ENCODE results near the gene ACOT7.
"Not testable (repeated sequence)": the region's sequence is repeated elsewhere in the genome, so short reads cannot be mapped to it uniquely, and the experiment has no call there.

Gene ACOT7, protein sequence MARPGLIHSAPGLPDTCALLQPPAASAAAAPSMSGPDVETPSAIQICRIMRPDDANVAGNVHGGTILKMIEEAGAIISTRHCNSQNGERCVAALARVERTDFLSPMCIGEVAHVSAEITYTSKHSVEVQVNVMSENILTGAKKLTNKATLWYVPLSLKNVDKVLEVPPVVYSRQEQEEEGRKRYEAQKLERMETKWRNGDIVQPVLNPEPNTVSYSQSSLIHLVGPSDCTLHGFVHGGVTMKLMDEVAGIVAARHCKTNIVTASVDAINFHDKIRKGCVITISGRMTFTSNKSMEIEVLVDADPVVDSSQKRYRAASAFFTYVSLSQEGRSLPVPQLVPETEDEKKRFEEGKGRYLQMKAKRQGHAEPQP

DNA sequence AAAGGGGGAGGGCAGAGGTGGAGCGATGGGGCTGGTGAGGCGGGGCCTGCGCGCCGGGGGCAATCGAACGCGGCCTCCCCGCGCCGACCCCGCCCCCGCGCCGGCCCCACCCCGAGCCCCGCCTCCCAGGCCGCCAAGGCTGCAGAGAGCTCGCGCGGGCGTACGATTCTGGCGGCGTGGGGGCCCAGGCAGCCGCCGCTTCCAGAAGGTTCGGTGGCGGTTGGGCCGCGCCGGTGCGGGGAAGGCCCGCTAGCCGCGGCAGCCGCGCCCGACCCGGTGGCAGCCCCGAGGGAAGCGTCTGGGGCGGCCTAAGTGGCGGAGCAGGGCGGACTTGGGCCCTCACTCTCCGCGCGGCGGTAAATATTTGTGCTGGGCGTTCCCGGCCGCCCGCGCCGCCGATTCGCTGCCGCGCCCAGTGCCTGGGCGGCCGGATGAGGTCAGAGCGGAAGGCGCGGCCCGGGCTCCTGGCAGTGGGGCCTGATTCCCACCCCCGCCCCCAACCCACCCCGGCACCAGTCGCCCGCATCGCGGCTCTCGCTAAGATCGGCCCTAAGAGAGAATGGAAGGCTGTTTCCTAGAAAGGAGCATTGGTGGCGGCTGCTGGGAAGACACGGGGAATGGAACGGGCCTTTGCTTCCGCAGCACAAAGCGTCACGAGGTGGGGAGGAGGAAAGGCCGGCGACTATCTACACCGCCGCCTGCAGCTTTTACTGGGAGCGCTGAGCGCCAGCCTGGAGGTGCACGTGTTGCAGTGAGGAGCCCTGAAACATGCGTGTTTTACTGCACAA, at the start of gene ACOT7:
Gene ACOT7 (minus strand): TSS at position 368 of the 788 bp plus-strand sequence. CDS start 368 bp downstream, outside the sequence.
- peak; percentile 88 for DNase-seq (ENCODE audit: low spot score)

DNA sequence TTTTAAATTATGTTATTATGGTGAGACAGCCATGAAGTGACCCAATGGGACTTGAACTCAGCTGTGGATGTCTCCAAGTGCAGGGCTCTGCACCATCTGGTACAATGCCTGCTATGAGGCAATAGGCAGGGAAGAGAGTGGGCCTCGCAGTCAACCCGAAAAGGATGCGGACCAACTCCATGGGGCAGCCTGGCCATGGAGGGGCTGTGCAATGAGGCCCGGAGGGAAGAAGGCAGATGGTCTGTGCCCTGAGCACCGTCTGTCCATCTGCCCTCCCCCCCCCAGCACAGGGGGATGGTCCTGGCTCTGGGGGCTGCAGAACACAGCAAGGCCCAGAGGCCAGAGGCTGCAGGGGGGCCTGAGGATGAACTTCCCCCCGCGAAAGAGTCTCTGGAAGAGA, 48.0 kb upstream of the ACOT7 start:
- no peak for DNase-seq (ENCODE audit: low spot score)

- peak; percentile 71 for DNase-seq (ENCODE audit: low spot score)
These were observed 46.9 kb upstream of the ACOT7 start for GRCh38 chr1:6440198-6441126.

DNA sequence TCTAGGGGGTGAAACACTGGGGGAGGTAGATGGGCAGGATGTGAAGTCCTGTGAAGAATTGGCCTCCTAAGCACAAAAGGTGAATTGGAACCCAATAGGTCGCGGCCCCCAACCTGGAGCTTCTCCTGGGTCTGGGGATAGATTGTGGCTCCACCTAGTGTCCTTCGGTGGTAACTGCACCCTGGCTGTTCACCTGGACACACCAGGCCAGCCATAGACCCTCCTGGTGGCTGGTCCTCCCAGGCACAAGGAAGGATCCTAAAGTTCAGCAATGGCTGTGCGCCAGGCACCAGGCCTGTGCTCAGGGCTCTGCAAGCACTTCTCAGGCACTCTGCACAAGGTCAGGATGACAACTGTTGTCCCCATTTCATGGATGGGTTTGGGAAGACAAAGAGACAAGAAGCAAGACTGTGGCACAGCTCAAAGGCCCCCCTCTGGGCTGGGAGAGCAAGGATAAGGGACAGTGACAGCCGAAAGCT, 44.5 kb upstream of the ACOT7 start:
- DNase-seq (ENCODE audit: low spot score), result peak; percentile 91

DNA sequence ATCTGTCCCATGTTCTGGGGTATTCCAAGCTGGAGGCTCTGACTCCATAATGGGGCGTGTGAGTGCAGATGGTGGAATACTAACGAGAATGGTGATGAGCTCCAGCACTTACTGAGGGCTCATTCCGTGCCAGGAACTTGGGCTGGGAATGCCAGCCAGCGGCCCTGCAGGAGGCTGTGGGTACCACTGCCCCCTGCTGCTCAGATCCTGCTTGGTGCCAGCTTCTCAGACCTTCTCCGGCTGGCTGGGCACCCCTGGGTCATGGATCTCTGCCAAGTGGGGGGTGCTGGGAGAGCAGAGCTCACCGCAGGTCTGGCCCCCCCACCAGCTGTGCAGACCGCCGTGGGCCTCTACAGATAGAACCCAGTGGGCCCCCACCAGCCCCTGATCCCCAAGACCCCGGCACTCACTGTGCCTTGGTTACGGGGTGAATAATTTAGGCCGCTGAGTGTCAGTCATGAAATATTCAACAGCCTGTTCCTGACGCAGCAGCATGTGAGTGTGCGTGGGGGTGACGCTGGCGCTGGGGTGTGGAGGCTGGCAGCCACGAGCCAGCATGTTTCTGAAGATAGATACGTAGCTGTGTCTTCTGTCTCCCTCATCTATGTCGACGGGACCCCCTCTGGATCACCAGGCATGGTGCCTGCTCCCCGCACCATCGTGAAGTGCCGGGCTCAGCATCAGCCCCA, 43.6 kb upstream of the ACOT7 start:
- DNase-seq (ENCODE audit: low spot score), result not testable (repeated sequence)

DNA sequence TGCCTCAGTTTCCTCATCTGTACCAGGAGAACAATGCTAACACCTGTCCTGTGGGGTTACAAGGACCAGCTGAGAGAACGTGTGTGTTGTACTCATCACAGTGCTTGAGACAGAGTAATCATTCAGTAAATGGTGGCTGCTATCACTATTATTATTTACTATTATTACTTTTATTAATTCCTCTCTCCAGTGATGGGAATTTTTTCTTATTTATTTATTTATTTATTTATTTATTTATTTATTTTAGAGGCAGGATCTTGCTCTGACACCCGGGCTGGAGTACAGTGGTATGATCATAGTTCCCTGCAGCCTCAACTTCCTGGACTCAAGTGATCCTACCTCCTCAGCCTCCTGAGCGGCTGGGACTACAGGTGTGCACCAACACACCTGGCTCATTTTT, 42.7 kb upstream of the ACOT7 start:
- DNase-seq (ENCODE audit: low spot score), result not testable (repeated sequence)

- DNase-seq (ENCODE audit: low spot score), result no peak
These were observed 42.0 kb upstream of the ACOT7 start for GRCh38 chr1:6435547-6435946.

- DNase-seq (ENCODE audit: low spot score), result no peak
These were observed 41.6 kb upstream of the ACOT7 start for GRCh38 chr1:6435129-6435528.

- DNase-seq (ENCODE audit: low spot score), result no peak
These were observed 40.6 kb upstream of the ACOT7 start for GRCh38 chr1:6434186-6434585.

GRCh38 chr1:6431645-6432579, 38.3 kb upstream of the ACOT7 start:
- not testable (repeated sequence) for DNase-seq (ENCODE audit: low spot score)

DNA sequence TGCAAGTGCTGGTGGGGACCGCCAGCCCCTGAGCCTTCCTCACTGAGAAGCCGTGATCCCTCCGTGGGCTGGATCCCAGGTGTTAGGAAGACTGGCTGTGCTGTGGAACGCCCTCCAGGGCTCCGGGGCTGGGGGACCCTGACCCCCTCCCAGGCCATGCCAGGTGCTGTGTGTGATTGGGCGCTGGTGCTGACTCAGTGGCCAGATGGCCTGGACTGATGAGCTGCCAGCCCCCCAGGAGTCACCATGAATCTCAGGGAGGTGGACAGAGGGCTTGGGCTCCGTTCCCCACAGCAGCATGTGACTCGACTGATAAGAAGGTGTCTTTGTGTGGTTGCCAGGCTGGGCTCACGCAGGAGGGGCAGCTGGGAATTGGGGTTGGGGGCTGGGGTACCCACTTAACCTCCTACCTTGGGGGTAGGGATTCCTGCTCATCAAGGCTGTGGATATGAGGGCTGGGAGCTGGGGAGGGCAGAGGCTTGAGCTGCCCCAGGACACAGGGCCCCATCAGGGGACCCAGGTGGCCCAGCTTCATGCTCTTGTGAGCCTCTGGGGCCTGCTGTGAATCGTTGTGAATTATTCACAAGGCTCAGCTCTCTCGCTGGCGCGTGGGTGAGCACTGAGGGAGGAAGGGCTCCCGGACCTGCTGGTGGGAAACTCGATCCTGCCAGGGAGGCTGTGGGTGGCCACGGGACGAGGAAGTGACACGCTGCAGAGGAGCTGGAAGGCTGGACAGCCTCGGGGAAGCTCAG, 36.3 kb upstream of the ACOT7 start:
- not testable (repeated sequence) for DNase-seq (ENCODE audit: low spot score)

DNA sequence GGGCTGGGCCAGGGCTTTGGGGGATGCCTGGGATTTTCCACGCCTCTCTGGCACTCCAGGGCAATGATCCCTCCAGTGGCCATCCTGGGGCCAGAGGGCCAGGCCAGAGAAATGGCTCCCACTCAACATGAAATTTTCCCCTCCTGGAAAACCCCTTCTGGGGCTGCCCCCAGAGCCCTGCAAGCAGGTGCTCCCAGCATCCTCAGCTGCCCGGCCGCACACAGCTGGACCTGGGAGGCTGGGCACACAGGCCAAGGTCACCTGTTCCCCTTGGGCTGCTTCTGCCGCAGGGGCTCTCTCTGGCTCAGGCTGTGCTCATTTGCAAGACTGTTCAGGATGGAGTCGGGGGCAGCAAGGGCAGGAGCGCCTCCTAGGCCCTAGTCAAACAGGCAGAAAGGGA, 34.9 kb upstream of the ACOT7 start:
- DNase-seq (ENCODE audit: low spot score), result not testable (repeated sequence)

DNA sequence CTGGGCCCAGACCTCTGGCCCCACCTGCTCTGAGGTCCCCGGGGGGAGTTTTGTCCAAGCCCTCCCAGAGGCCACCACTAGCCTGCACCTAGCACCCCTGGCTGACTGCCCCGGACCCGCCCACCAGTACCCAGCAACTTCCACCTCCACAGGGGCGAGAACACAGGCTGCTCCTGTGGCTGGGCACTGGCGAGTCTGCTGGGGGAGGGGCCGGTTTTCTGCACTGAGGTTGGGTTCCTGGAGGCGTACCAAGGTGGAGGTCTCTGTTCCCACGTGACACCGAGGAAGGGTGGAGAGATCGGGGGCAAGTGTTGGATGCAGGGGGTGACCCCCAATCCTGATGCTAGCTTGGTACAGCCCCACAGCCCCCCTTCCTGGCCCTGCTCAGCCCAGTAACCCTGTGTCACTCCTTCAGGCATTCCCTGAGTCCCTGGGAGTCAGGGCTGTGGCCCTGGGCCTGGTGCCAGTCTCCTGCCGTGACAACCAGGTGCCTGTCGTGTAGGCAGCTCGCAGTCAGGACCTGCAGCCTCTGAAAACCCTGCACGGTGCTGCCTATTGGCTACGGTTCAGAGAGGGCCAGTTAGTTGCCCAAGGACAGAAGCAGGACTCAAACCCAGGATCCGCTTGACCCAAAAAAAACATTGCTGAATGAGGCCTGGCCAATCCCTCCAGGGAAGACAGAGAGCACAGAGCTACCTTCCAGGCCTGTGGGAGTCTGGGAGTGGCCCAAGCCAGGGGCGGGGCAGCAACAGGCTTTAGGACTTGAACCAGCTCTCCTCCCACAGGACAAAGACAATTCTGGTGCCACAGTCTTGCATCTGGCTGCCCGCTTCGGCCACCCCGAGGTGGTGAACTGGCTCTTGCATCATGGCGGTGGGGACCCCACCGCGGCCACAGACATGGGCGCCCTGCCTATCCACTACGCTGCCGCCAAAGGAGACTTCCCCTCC, 34.1 kb upstream of the ACOT7 start:
- no peak for DNase-seq (ENCODE audit: low spot score)

DNA sequence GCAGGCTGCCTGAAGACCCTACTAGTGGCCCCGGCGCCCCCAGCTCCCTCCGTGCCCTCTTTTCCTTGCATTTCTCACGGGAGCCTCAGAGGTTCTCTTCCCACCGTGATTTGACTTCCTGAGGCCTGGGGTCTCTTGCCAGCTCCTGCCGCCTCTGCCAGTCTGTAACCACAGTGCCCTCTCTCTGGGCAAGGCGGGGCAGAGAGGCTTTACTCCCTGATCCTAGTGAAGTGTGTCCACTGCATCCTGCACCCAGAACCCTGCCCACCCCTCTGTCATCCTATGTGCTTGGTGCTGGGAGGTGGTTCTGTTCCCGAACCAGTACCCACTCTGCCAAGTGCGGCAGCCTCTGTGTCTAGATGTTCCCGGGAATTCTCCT, 33.4 kb upstream of the ACOT7 start:
- no peak for DNase-seq (ENCODE audit: low spot score)

- DNase-seq (ENCODE audit: low spot score), result no peak
These were observed 32.9 kb upstream of the ACOT7 start for GRCh38 chr1:6426277-6426971.

GRCh38 chr1:6425658-6426057, 32.1 kb upstream of the ACOT7 start:
- DNase-seq (ENCODE audit: low spot score), result no peak
